HG03378 (cell line): ENCODE data around the gene HNRNPL.
"Not testable (repeated sequence)": the region's sequence is repeated elsewhere in the genome, so short reads cannot be mapped to it uniquely, and the experiment has no call there.

ENCODE experiments used
- ATAC-seq: cut with Tn5 transposase; IDR thresholded peaks from one replicate; pipeline ENCODE4 v1.9.1; 2021; ENCODE audit warnings: mild to moderate bottlenecking, moderate library complexity; ENCODE audit not compliant: unreplicated experiment

HNRNPL gene

DNA sequence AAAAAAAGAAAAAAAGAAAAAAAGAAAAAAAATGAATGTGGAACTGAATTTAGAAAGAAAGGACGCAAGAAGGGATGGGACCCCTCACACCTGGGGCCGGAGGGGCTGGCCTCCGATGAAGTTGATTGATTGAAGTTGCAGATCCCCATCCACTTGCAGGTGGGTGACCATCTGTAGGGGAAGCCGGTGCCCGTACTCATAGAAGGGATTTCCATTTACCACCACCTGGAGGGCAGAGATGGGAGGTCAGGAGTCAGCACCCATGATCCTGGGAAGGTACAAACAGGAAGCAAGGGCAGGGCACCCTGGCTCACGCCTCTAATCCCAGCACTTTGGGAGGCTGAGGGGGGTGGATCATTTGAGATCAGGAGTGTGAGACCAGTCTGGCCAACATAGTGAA, 43.4 kb downstream of the HNRNPL start:
- no peak for ATAC-seq

DNA sequence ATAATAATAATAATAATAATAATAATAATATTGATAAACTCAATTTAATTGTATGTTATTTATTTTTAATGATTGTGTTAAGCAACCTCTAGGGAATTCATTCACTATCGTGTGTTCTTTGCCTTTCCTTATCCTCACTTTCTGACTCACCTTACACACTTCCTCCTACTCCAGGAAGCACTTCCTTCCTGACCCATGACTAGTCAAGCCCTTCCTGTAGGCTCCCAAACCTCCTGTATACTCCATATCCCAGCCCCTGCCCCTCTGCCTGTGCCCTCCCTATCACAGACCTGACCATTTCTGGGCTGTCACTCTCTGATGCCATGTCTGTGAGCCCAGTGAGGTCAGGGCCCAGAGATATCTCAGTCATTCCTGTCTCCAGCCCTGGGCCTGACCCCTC, 44.6 kb downstream of the HNRNPL start:
- no peak for ATAC-seq

DNA sequence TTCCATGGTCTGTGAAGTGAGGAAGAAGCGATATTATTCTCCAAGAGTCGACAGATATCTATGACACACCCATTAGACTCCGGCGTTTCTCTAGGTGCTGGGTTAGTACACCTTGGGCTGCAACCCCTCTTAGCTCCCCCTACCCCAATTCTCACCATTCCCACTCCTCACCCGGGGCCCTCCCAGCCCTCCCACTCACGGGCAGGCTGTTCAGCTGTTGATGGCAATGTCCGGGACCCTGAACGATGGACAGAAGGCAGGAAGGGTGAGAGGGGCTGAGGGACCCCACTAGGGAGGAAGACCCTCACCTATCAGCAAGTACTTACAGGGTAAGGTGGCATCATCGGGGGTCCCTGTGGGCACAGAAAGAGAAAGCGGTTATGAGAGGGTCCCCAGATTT, 46.2 kb downstream of the HNRNPL start:
- ATAC-seq, result no peak

DNA sequence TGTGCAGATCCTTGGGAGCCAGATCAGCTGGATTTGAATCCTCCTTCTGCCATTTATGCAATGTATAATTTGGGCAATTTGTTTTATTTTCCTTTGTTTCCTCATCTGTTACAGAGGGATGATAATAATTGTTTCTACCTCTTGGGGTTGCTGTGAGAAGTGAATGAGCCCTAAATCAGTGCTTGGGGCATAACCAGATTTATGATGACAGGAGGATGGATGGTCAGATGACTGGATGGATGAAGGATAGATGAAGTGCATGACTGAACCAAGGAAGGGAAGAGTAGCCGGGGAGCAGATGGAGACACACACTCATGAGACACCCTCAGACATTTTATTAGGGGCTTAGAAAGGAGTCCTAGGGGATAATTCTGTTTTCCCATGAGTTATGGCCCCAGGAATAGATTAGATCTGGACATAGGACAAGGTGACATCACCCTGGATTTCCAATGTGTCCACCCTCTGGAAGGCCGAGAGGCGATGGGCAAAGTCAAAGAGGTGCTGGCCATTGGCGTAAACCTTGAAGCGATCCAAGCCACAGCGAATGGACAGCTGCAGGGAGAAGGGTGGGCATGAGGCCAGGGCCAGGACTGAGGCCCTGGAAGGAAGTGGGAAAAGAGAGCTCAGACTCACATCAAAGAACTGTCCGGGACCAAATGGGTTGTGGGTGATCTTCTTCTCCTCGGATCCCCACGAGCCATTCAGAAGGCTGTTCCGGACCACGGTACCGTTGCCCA, 48.3 kb downstream of the HNRNPL start:
- ATAC-seq, result no peak

DNA sequence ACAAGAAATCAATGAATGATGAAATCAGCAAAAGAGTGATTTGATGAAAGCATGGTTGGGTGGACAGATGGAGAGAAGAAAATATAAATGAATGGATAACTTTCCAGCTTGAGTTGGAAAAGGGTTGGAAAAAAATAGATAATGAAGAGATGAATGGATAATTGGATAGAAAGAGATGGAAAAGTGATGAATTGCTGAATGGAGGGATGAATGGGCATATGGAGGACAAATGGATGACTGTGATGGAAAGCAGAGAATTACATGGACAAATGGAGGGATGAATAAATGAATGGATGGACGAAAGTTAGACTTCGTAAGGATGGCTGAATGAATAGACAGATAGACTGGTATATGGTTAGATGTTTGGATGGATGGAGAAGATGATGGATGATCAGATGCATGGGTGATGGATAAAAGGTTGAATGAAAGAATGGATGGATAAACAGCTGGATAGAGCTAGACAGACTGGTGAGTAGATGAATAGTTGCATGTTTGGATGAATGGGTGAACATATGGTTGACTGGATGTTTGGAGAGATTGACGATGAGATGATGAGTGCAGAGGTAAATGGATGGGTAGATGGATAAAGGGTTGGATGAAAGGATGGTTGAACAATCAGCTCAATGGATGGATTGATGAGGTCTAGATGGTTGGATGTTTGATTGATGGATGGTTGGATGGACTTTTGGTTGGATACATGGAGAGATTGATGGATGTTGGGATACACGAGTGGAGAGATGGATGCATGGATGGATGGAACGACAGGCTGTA, 49.0 kb downstream of the HNRNPL start:
- ATAC-seq, result no peak

DNA sequence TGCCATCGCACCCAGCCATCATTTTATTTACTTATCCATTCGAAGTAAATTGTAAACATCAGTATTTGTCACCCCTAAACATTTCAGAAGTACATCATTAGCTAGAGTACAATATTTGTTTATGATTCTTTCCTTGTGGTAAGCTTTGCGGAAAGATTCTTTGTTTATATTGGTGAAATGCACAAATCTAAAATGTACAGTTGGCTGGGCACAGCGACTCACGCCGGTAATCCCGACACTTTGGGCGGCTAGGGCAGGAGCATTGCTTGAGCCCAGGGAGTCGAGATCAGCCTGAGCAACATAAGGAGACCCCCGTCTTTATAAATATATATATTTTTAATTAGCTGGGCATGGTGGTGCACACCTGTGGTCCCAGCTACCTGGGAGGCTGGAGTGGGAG, 50.7 kb downstream of the HNRNPL start:
- no peak for ATAC-seq

DNA sequence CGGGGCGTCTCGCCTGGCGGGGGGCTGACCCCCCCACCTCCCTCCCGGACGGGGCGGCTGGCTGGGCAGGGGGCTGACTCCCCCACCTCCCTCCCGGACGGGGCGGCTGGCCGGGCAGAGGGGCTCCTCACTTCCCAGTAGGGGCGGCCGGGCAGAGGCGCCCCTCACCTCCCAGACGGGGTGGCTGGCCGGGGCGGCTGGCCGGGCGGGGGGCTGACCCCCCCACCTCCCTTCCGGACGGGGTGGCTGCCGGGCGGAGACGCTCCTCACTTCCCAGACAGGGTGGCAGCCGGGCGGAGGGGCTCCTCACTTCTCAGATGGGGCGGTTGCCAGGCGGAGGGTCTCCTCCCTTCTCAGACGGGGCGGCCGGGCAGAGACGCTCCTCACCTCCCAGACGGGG, 52.0 kb downstream of the HNRNPL start:
- not testable (repeated sequence) for ATAC-seq

DNA sequence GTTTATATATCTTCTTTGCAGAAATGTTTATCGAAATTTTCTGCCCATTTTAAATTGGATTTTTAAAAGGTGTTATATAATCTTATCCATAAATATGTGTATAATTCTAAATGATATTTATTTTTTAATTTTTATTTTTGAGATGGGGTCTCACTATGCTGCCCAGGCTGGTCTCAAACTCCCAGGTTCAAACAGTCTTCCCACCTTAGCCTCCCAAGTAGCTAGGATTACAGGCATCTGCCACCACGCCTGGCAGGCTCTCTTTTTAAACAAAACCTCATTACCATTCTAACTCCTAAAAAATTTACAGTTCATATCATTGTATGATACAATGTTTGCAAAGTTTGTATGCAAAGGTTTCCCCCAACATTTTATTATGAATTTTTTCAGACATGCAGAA, 53.6 kb downstream of the HNRNPL start:
- no peak for ATAC-seq

DNA sequence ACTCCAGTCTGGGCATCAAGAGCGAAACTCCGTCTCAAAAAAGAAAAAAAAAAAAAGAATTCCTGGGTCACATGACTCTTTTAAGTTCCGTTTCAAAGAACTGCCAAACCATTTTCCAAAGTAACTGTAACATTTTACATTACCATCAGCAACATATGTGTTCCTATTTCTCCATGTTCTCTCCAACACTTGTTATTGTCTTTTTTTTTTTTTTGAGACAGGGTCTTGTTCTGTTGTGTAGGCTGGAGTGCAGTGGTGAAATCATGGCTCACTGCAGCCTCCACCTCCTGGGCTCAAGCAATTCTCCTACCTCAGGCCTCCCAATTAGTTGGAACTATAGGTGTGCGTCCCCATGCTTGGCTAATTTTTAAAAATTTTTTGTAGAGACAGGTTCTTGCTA, 54.2 kb downstream of the HNRNPL start:
- no peak for ATAC-seq

DNA sequence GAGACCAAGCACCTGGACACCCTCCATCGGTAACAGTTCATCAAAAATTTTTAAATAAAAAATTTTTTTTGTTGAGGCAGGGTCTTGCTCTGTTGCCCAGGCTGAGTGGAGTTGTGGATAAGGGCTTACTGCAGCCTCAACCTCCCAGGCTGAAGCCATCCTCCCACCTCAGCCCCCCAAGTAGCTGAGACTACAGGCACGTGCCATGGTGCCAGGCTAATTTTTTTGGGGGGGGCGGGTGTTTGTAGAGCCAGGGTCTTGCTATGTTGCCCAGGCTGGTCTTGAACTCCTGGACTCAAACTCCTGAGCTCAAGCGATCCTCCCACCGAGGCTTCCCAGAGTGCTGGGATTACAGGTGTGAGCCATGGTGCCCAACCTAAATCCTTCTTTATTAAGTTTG, 56.1 kb downstream of the HNRNPL start:
- ATAC-seq, result no peak

DNA sequence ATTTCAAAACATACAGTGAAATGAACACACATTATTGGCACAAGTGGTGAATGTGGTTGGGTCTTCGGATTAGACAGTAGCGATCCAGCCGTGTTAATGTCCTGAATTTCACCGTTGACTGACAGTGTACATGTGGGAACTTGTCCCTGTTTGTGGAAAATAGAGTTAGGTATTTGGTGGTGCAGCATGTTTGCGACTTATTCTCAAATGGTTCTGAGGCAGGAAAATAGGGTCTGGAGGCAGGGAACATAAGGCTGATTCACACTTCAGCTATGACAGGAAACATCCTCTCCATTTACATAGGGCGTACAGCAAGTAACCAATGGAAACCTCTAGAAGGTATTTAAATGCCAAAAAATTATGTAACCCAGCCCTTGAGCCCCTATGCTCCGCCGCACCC, 56.6 kb downstream of the HNRNPL start:
- no peak for ATAC-seq

DNA sequence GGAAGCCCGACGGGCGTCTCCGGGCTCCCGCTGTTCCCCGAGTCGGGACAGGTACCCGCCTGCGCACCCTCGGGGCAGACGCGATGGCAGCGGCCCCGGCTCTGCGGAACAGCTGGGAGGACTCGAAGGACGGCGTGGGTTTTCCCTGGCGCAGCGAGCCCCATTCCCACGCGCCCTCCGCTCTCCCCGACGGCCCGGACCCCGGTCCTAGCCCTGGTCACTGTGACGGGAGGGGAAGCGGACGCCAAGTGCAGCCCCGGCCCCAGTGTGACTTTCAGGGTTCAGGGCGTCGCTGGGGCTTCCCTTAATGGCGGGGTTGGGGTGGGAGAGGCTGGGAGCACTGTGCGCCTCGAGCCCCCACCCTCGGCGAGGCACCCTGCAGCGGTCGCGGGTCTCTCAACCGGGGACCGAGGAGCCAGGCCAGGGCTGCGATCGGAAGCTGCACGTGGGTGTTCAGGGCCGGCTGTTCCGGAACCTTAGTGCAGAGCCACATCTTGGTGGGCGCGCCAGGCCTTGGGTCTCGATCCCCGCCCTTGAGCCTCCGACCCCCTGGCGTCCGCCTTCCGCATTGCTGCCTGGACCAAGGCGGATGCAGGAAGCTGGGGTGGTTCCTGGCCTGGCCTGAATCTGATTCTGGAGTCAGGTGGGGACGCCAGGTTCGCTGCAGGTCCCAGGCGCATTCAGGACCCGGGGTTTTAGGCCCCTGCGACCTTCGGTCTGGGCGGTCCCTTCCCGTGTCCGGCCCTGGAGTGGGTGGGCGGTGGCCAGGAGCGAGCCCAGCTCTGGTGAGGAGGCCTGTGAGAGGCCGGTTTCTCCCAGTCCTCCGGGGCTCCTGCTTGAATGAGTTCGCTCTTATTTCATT, 57.3 kb downstream of the HNRNPL start:
- no peak for ATAC-seq

DNA sequence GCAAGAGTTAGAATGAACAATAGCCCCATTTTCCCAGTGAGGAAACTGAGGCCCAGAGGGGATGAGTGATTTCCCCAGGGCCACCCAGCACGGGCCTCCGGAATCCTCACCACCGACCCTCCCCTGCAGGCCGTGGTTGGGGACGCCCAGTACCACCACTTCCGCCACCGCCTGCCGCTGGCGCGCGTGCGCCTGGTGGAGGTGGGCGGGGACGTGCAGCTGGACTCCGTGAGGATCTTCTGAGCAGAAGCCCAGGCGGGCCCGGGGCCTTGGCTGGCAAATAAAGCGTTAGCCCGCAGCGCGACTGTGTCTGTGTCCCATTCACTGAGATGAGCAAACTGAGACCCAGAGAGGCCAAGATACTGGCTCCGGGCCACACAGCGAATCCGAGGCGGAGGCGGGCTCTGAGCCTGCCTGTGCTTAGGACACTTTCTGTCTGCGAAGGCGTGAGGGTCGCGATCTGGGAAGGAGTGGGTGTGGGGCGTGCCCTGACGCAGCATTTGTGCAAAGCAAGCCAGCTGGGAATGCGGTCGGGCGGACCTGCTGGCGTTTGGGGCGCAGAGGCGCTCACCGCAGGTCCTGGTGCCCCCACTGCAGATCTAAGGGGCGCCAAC, 58.2 kb downstream of the HNRNPL start:
- not testable (repeated sequence) for ATAC-seq

DNA sequence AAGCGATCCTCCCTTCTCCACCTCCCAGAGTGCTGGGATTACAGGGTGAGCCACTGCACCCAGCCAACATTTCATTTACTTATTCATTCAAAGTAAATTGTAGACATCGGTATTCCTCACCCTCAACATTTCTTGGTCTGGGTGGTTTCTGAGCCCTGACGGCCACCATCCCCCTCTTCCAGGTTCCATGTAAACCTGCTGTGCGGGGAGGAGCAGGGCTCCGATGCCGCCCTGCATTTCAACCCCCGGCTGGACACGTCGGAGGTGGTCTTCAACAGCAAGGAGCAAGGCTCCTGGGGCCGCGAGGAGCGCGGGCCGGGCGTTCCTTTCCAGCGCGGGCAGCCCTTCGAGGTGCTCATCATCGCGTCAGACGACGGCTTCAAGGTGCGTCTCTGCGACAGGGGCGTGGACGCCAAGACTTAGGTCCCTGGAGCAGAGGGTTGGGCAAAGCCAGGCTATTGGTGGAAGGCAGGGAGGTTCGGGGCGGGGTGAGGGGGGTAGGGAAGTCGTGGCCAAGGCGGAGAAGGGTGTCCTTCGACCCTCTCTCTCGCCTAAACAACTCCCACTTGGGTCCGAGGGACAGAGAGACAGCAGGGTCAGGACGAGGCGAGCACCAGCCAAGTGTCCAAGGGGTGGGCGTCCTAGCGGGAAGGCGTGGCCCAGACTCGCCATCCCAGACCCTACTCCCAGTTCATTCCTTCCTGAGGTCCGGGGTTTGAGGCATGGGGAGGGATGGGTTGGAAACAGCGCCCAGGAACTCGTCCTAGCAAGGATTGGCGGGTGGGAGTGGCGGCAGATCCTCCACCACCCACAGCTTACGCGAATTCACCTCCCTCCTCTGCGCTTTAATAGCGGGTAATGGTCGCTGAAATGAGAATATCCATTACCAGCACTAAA, 59.0 kb downstream of the HNRNPL start:
- not testable (repeated sequence) for ATAC-seq

DNA sequence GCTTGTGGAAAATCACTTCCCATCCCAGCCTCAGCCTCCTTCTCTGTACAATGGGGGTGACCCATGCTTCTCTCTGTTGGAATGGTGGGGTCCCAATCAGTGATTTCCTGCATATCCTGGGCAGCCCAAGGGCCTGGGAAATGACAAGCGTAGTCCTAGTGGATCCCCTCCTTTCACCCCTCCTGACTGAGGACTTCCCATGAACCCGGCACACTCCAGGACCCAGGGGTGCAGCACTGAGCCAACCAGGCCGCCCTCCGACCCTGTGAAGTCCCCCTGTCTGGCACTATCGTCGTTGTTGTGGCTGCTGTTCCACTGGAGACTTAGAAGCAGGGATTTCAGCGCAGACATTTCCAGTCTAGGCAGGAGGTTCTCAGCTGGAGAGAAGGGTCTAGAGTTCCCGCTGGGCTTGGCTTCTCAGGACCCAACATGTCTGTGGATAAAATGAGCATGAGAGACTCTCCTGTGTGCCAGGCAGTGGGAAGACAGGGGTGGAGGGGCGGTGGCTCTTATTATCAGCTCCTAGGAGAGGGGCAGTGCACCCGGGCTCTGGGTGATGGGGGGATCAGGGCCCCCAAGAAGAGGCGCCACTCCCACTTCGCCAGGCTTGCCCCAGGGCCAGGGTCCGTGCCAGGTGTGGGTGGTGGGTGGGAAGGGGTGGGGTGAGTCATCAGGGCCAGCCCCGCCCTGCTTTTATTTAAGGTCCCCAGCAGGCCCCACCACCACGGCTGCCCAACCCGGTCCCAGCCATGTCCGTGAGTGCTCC, 61.1 kb downstream of the HNRNPL start, which contains the start of gene LGALS7B:
Gene LGALS7B (plus strand): TSS at position 723 of the 766 bp plus-strand sequence. CDS start 27 bp downstream, at position 750.
- ATAC-seq, result no peak

DNA sequence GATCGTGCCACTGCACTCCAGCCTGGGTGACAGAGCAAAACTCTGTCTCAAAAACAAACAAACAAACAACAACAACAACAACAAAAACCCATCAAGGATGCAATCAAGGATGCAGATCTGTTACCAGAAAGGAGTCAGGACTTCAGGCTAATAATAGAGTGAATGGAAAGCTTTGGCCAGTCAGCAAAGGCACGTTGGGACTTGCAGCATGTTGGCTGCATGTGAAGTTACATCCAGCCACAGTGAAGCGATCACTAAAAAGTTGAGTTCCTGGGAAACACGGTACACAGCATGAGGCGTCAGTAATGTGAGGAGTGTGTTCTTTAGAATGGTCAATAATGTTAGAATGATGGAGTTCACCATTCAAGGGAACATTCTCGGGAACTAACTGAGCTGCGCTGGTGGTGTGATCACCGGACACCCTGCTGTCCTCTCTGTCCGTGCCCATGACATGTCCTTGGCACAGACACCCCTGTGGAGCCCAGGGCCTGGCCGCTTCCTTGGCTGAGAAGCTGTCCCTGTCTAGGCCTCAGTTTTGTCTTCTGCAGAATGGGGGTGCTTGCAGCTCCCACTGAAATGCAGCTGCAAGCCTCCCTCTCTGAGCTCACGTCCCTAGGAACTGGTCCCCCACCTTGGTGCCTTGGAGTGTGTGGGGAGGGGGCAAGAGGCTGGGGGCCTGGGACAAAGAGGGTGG, 63.1 kb downstream of the HNRNPL start:
- ATAC-seq, result no peak
